ENCODE results near the gene MAP4. TPM values are rescaled to one million over a fixed set of nuclear protein-coding genes. Genes with fewer than 3 reads are reported as not detected.

Gene MAP4
- polyA plus RNA-seq, 3 donors, result 6.2 to 24.1 (median 18.4) TPM

- no peak overlapping the region for H3K4me2 ChIP-seq (replicated peaks; ENCODE audit: extremely low read depth, low read length, poor library complexity, severe bottlenecking)
- no peaks in the 10 kb centered on the region for H3K9me3 ChIP-seq (replicated peaks in 1 of 2; ENCODE audit: control insufficient read depth in 1 of 2, insufficient read depth in 1 of 2, low read length in 2 of 2)
- H3K9ac ChIP-seq (ENCODE audit: insufficient read depth, low read length, poor library complexity, severe bottlenecking), result no peak overlapping the region
- no peak overlapping the region for H3K27ac Mint-ChIP-seq
- TF ChIP-seq CTCF (IDR thresholded peaks at IDR 0.05), result no peak
- no peaks in the 10 kb centered on the region for H3K9me3 Mint-ChIP-seq
- H3K36me3 ChIP-seq (replicated peaks in 1 of 2; ENCODE audit: control insufficient read depth in 1 of 2, insufficient read depth in 2 of 2, low read length in 2 of 2), result peaks cover 2 to 8% of the 10 kb centered on the region in 2 donors
- H3K4me1 ChIP-seq (ENCODE audit: control insufficient read depth in 1 of 2, insufficient read depth in 2 of 2, low read length in 2 of 2), result no peaks in the 10 kb centered on the region
- no peaks in the 10 kb centered on the region for H3K27me3 ChIP-seq (ENCODE audit: control insufficient read depth in 2 of 2, insufficient read depth in 2 of 2, low read length in 2 of 2)
- WGBS (ENCODE audit: insufficient coverage), result no CpG with 5 or more reads among the region's 3 CpGs
- no peak overlapping the region for H2AFZ ChIP-seq (ENCODE audit: insufficient read depth, low read depth, low read length, poor library complexity, severe bottlenecking)
- no peaks in the 10 kb centered on the region for H3K4me1 Mint-ChIP-seq
- no peak overlapping the region for H3K4me3 Mint-ChIP-seq
- no peak overlapping the region for H3K27ac ChIP-seq (ENCODE audit: low read depth in 1 of 2, low read length in 2 of 2)
- H3K79me2 ChIP-seq (ENCODE audit: insufficient read depth, low read length), result no peaks in the 10 kb centered on the region
- no peak overlapping the region for H3K4me3 ChIP-seq (replicated peaks in 1 of 3; ENCODE audit: low read depth in 2 of 3, low read length in 3 of 3)
- DNase-seq, result no peak
- no peaks in the 10 kb centered on the region for H4K20me1 ChIP-seq (ENCODE audit: insufficient read depth, low read length)
- peaks cover 0 to 2% (median 0%) of the 10 kb centered on the region in 3 donors for H3K27me3 Mint-ChIP-seq (ENCODE audit: low read depth in 3 of 3)
- intact Hi-C loops (cut with micrococcal nuclease), result no loop called here
- peaks cover 7 to 11% of the 10 kb centered on the region in 2 donors for H3K36me3 Mint-ChIP-seq
These were observed 40.0 kb downstream of the MAP4 start for GRCh38 chr3:47976135-47976732.

GRCh38 chr3:47974974-47975470 is 41.2 kb downstream of the MAP4 start:
- intact Hi-C loops (cut with micrococcal nuclease), result no loop called here

More at GRCh38 chr3:47974974-47975470, 41.2 kb downstream of the MAP4 start:
- Mint-ChIP-seq H3K4me1 (no peaks in the 10 kb centered on the region), H3K9me3 (no peaks in the 10 kb centered on the region), H3K27ac (peak overlapping the region in 1 of 7 donors; percentile 47), H3K27me3 (ENCODE audit: low read depth in 3 of 3) (peaks cover 0 to 2% (median 0%) of the 10 kb centered on the region in 3 donors), H3K36me3 (peaks cover 7 to 16% of the 10 kb centered on the region in 2 donors), H3K4me3 (no peak overlapping the region)
- no peak overlapping the region for H3K4me2 ChIP-seq (replicated peaks; ENCODE audit: extremely low read depth, low read length, poor library complexity, severe bottlenecking)
- TF ChIP-seq CTCF (IDR thresholded peaks at IDR 0.05), result no peak
- H3K36me3 ChIP-seq (replicated peaks in 1 of 2; ENCODE audit: control insufficient read depth in 1 of 2, insufficient read depth in 2 of 2, low read length in 2 of 2), result peaks cover 2 to 8% of the 10 kb centered on the region in 2 donors
- H3K79me2 ChIP-seq (ENCODE audit: insufficient read depth, low read length), result no peaks in the 10 kb centered on the region
- H3K9ac ChIP-seq (ENCODE audit: insufficient read depth, low read length, poor library complexity, severe bottlenecking), result no peak overlapping the region
- H3K27me3 ChIP-seq (ENCODE audit: control insufficient read depth in 2 of 2, insufficient read depth in 2 of 2, low read length in 2 of 2), result no peaks in the 10 kb centered on the region
- no peak for DNase-seq
- no peaks in the 10 kb centered on the region for H4K20me1 ChIP-seq (ENCODE audit: insufficient read depth, low read length)
- H3K4me1 ChIP-seq (ENCODE audit: control insufficient read depth in 1 of 2, insufficient read depth in 2 of 2, low read length in 2 of 2), result no peaks in the 10 kb centered on the region
- no peak overlapping the region for H3K27ac ChIP-seq (ENCODE audit: low read depth in 1 of 2, low read length in 2 of 2)
- H3K9me3 ChIP-seq (replicated peaks in 1 of 2; ENCODE audit: control insufficient read depth in 1 of 2, insufficient read depth in 1 of 2, low read length in 2 of 2), result no peaks in the 10 kb centered on the region
- WGBS (ENCODE audit: insufficient coverage), result 52% methylated on average over 2 of the region's 4 CpGs
- H2AFZ ChIP-seq (ENCODE audit: insufficient read depth, low read depth, low read length, poor library complexity, severe bottlenecking), result no peak overlapping the region
- no peak overlapping the region for H3K4me3 ChIP-seq (replicated peaks in 1 of 3; ENCODE audit: low read depth in 2 of 3, low read length in 3 of 3)

All from CD14-positive monocyte (primary cell).